ENCODE data around the gene PXN.

DNA sequence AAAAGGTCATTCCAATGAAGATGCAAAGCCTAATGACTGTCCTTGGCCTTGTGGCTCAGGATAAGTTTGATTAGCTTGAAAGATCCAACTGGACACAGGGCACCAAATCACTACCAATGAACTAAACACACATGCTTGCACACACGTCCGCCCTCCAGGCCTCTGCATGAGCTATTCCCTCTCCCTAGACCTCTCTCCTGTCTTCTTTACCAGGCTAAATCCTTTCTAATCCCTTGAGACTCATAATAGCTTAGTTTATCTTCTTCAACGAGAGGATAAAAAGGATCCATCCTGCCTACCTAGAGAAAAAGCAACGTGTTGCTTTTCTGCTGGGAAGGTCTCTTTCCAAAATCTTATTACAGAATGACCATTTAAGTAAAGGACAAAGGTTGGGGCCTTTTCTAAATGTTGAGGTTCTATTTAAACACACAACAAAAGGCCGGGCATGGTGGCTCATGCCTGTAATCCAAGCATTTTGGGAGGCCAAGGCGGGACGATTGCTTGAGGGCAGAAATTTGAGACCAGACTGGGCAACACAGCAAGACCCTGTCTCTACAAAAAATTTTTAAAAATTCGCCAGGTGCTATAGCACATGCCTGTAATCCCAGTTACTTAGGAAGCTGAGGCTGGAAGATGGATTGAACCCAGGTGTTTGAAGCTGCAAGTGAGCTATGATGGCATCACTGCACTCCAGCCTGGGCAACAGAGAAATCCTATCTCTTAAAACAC lies 22.4 kb downstream of the PXN start:
- TF ChIP-seq ZNF565 (CRISPR knock-in tag; conservative IDR thresholded peaks at IDR 0.05; ENCODE audit: low read depth) = no peak
- TF ChIP-seq, protein P1, sequence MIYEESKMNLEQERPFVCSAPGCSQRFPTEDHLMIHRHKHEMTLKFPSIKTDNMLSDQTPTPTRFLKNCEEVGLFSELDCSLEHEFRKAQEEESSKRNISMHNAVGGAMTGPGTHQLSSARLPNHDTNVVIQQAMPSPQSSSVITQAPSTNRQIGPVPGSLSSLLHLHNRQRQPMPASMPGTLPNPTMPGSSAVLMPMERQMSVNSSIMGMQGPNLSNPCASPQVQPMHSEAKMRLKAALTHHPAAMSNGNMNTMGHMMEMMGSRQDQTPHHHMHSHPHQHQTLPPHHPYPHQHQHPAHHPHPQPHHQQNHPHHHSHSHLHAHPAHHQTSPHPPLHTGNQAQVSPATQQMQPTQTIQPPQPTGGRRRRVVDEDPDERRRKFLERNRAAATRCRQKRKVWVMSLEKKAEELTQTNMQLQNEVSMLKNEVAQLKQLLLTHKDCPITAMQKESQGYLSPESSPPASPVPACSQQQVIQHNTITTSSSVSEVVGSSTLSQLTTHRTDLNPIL (CRISPR knock-in tag; IDR thresholded peaks at IDR 0.05; ENCODE audit: low read depth) = no peak
- TF ChIP-seq, protein P2, sequence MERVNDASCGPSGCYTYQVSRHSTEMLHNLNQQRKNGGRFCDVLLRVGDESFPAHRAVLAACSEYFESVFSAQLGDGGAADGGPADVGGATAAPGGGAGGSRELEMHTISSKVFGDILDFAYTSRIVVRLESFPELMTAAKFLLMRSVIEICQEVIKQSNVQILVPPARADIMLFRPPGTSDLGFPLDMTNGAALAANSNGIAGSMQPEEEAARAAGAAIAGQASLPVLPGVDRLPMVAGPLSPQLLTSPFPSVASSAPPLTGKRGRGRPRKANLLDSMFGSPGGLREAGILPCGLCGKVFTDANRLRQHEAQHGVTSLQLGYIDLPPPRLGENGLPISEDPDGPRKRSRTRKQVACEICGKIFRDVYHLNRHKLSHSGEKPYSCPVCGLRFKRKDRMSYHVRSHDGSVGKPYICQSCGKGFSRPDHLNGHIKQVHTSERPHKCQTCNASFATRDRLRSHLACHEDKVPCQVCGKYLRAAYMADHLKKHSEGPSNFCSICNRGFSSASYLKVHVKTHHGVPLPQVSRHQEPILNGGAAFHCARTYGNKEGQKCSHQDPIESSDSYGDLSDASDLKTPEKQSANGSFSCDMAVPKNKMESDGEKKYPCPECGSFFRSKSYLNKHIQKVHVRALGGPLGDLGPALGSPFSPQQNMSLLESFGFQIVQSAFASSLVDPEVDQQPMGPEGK (CRISPR knock-in tag; IDR thresholded peaks at IDR 0.05; ENCODE audit: borderline replicate concordance) = no peak
- TF ChIP-seq ISL1 (CRISPR knock-in tag; IDR thresholded peaks at IDR 0.05) = no peak
- no peak for TF ChIP-seq RARB (CRISPR knock-in tag; IDR thresholded peaks at IDR 0.05)
- no peak for TF ChIP-seq ZNF70 (CRISPR knock-in tag; IDR thresholded peaks at IDR 0.05)
- no peak for TF ChIP-seq SNAI2 (CRISPR knock-in tag; IDR thresholded peaks at IDR 0.05)
- no peak for TF ChIP-seq ZFP30 (CRISPR knock-in tag; IDR thresholded peaks at IDR 0.05)
- no peak for TF ChIP-seq CSDC2 (CRISPR knock-in tag; IDR thresholded peaks at IDR 0.05)
- no peak for TF ChIP-seq ZNF8 (CRISPR knock-in tag; IDR thresholded peaks at IDR 0.05)
- TF ChIP-seq, protein P3, sequence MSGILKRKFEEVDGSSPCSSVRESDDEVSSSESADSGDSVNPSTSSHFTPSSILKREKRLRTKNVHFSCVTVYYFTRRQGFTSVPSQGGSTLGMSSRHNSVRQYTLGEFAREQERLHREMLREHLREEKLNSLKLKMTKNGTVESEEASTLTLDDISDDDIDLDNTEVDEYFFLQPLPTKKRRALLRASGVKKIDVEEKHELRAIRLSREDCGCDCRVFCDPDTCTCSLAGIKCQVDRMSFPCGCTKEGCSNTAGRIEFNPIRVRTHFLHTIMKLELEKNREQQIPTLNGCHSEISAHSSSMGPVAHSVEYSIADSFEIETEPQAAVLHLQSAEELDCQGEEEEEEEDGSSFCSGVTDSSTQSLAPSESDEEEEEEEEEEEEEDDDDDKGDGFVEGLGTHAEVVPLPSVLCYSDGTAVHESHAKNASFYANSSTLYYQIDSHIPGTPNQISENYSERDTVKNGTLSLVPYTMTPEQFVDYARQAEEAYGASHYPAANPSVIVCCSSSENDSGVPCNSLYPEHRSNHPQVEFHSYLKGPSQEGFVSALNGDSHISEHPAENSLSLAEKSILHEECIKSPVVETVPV (CRISPR knock-in tag; IDR thresholded peaks at IDR 0.05) = no peak
- no peak for TF ChIP-seq TCF4 (CRISPR knock-in tag; IDR thresholded peaks at IDR 0.05; ENCODE audit: borderline replicate concordance)
- no peak for TF ChIP-seq ESRRG (CRISPR knock-in tag; IDR thresholded peaks at IDR 0.05)

All from SK-N-SH treated with all-trans-retinoic acid at 6 μM for 48 hours (cell line).